GM19043 (cell line): Measurements from ENCODE around the gene PPP2R5C.

Experiments used
- ATAC-seq: cut with Tn5 transposase; IDR thresholded peaks from one replicate; pipeline ENCODE4 v1.9.1; 2021; ENCODE audit warnings: low read depth; ENCODE audit not compliant: unreplicated experiment

The PPP2R5C gene

GRCh38 chr14:101879529-101880336 is 118.2 kb downstream of the PPP2R5C start:
- ATAC-seq = no peak

GRCh38 chr14:101881426-101881825 is 119.9 kb downstream of the PPP2R5C start:
- no peak for ATAC-seq

GRCh38 chr14:101882141-101882935 is 120.8 kb downstream of the PPP2R5C start:
- no peak for ATAC-seq

- ATAC-seq = no peak
Observed at GRCh38 chr14:101884089-101884933, 122.8 kb downstream of the PPP2R5C start.

- ATAC-seq = no peak
Observed at GRCh38 chr14:101884934-101885576, 123.5 kb downstream of the PPP2R5C start.

- no peak for ATAC-seq
Observed at GRCh38 chr14:101887219-101887618, 125.7 kb downstream of the PPP2R5C start.

- no peak for ATAC-seq
Observed at GRCh38 chr14:101888182-101888581, 126.7 kb downstream of the PPP2R5C start.

- no peak for ATAC-seq
Observed at GRCh38 chr14:101889366-101889765, 127.9 kb downstream of the PPP2R5C start.

GRCh38 chr14:101889898-101890297 is 128.4 kb downstream of the PPP2R5C start:
- ATAC-seq = no peak

- no peak for ATAC-seq
Observed at GRCh38 chr14:101891471-101891870, 130.0 kb downstream of the PPP2R5C start.

GRCh38 chr14:101893759-101894158 is 132.2 kb downstream of the PPP2R5C start:
- no peak for ATAC-seq

GRCh38 chr14:101894365-101895081 is 133.0 kb downstream of the PPP2R5C start:
- no peak for ATAC-seq

GRCh38 chr14:101895256-101895655 is 133.7 kb downstream of the PPP2R5C start:
- ATAC-seq = no peak

- no peak for ATAC-seq
Observed at GRCh38 chr14:101897326-101897725, 135.8 kb downstream of the PPP2R5C start.

- no peak for ATAC-seq
Observed at GRCh38 chr14:101898416-101898815, 136.9 kb downstream of the PPP2R5C start.

GRCh38 chr14:101899263-101899662 is 137.8 kb downstream of the PPP2R5C start:
- no peak for ATAC-seq

- ATAC-seq = no peak
Observed at GRCh38 chr14:101900253-101900652, 138.7 kb downstream of the PPP2R5C start.

GRCh38 chr14:101903111-101903561 is 141.6 kb downstream of the PPP2R5C start:
- ATAC-seq = no peak

- ATAC-seq = no peak
Observed at GRCh38 chr14:101905614-101906013, 144.1 kb downstream of the PPP2R5C start.

GRCh38 chr14:101906645-101907044 is 145.1 kb downstream of the PPP2R5C start:
- ATAC-seq = no peak
